GM10266 (cell line): ENCODE results near the gene DEK.

Experiments
- DNase-seq: peaks from one replicate; pipeline ENCODE4 v3.0.0; 2012; ENCODE audit errors: extremely low spot score
- TF ChIP-seq, protein P1 (sequence below): IDR thresholded peaks from 2 replicates; pipeline ENCODE4 v1.5.1; 2012; ENCODE audit warnings: mild to moderate bottlenecking, low read depth; ENCODE audit not compliant: control insufficient read depth, insufficient read depth; ENCODE audit errors: missing control alignments

Gene DEK

DNA sequence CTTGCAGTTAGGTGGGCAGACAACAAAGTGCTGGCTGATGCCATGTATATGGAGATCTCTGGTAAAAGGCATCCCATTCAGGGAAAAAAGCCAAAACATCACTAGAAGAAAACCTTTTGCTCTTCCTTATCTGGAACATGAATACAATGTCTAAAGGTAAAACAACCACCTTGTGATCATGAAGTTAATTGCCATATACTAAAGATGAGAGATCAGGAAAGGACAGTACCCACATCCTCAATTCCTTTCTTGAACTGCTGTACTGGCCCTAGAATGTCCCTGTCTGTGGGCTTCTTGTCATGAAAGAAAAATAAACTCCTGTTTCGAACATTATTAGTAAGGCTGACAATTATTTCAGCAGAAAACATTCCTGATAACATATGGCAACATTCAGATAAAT is 19.3 kb downstream of the DEK start:
- TF ChIP-seq, protein P1, sequence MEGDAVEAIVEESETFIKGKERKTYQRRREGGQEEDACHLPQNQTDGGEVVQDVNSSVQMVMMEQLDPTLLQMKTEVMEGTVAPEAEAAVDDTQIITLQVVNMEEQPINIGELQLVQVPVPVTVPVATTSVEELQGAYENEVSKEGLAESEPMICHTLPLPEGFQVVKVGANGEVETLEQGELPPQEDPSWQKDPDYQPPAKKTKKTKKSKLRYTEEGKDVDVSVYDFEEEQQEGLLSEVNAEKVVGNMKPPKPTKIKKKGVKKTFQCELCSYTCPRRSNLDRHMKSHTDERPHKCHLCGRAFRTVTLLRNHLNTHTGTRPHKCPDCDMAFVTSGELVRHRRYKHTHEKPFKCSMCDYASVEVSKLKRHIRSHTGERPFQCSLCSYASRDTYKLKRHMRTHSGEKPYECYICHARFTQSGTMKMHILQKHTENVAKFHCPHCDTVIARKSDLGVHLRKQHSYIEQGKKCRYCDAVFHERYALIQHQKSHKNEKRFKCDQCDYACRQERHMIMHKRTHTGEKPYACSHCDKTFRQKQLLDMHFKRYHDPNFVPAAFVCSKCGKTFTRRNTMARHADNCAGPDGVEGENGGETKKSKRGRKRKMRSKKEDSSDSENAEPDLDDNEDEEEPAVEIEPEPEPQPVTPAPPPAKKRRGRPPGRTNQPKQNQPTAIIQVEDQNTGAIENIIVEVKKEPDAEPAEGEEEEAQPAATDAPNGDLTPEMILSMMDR = no peak
- DNase-seq = no peak

DNA sequence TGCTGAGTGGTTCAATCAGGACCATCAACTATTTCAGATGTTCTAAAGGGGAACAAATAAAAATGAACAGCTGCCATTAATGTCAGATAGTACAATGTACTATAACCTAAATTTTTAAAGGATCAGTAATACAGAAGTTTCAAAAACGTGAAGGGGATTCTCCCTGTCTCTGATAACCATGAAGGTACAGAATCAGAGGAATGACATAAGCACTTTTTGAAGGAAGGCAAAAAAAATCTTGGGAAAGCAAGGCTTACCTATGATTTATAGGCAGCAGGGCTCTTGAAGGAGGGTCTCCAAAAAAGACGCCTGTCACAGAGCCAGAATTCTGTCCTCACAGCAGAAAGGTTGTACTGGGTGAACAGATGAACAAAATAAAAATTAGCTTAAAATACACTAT is 20.1 kb downstream of the DEK start:
- no peak for DNase-seq
- TF ChIP-seq, protein P1 = no peak

DNA sequence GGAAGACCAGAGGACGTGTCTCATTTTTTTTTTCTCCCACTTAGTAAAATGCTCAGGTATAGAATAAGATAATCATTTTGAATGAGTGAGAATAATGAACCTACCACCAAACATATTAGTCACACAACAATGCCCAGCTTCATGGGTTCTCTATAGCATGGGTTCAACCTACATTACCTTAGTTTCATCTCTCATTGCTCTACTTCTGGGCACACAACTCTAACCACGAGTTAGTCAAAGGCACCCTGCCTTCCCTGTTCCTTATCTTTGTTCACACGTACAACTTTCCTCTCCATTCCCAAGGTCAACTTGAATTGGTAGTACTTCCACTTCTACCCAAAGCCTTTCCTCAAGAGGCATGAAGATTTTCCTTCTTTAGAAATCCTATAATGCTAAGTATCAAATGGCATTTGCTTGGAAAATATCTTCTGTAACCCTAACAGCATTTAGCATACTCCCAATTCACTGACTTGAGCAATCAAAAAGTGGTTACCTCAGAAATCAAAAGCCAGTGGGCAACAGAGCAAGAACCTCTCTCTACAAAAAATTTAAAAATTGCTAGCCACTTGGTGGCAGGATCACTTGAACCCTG is 20.9 kb downstream of the DEK start:
- TF ChIP-seq, protein P1 = no peak
- no peak for DNase-seq

DNA sequence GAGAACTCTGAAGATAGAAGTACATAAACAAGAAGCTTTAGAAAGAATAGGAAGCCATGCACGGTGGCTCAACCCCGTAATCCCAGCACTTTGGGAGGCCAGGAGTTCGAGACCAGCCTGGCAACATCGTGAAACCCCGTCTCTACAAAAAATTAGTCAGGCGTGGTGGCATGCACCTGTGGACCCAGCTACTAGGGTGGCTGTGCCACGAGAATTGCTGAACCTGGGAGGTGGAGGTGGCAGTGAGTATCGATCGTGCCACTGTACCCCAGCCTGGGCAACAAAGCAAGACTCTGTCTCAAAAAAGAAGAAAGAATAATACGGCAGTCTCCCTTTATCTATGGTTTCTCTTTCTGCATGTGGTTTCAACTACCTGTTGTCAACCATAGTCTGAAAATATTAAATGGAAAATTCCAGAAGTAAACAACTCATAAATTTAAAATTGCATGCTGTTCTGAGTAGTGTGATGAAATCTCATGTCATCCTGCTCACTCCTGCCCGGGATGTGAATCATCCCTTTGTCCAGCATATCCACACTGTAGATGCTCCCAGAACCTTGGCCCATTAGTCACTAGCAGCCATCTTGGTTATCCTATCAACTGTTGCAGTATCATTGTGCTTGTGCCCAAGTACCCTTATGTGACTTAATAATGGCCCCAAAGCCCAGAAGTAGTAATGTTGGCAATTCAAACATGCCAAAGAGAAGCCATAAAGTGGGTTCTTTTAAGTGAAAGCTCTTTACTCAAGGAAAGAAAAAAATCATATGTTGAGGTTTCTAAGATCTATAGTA is 22.1 kb downstream of the DEK start:
- TF ChIP-seq, protein P1 = no peak
- DNase-seq = no peak

DNA sequence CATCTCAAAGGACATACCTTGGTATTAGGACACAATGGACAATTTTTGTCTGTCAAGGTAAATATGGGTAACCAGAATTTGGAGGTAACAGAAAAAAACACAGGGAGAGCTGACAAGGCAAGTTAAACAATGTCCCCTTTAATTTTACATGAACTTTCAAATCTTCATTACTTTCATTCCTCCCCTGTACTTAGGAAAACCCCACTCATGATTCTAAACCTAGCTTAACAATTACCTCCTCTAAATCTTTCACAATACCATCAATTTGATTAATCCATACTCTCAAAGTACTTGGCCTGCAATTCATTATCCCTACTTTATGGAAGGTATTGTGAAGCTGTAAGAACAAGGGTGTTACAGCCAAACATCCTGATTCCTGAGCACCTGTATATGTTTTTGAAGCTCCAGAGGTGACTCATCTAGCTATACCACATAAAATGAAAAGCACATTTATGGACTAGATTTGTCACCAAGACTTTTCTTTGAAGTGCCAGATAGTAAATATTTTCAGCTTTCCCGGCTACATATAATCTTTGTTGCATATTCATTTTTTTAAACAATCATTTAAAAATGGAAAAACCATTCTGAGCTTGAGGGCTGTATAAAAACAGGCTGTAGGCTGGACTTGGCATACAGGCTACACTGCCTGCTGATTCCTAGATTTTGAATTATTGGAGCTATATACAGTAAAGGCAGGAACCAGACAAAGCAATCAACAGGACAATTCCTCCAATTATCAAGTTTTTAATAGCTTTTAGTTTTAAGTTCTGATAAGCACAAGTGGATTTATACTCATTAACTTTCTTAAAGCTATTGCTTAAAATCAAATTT is 22.9 kb downstream of the DEK start:
- TF ChIP-seq, protein P1 = no peak
- DNase-seq = no peak

DNA sequence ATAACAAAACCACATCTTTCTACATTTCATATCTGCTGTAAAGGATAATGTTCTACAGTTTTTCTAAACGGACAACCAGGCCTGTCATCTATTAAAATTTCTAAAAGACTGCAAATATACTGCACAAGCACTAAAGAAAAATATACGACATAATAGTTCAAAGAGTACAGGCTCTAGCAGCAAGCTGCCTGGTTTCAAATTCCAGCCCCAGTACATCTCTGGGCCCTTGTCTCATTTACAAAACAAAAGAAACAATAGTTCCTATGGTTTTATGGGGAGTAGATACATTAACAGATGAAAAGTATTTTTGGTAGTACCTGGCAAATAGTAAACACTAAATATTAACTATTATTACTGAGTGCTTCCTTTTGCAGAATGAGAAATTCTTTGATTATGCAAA is 24.1 kb downstream of the DEK start:
- TF ChIP-seq, protein P1 = no peak
- no peak for DNase-seq
